Medulla oblongata (tissue), 1 donor: ENCODE measurements around the gene MRPL32.
A peak's percentile ranks its signal among the peaks of the same experiment; 100 is the strongest.

ENCODE experiments used
- DNase-seq: peaks from one replicate; pipeline ENCODE4 v3.0.0-alpha.2; 2015; ENCODE audit errors: extremely low spot score

The MRPL32 gene

GRCh38 chr7:42926204-42926603 lies 6.0 kb upstream of the MRPL32 start:
- no peak for DNase-seq

- DNase-seq: no peak
Observed at GRCh38 chr7:42928754-42929153, 3.4 kb upstream of the MRPL32 start.

- DNase-seq: no peak
Observed at GRCh38 chr7:42929449-42929848, 2.7 kb upstream of the MRPL32 start.

GRCh38 chr7:42930889-42931288 lies 1.3 kb upstream of the MRPL32 start:
- DNase-seq: no peak

GRCh38 chr7:42931447-42931833 lies 736 bp upstream of the MRPL32 start:
- DNase-seq: no peak

- peak; percentile 41 for DNase-seq
Observed at GRCh38 chr7:42932811-42933591, 825 bp downstream of the MRPL32 start.

GRCh38 chr7:42934291-42934690 lies 2.1 kb downstream of the MRPL32 start:
- no peak for DNase-seq

- no peak for DNase-seq
Observed at GRCh38 chr7:42935861-42936260, 3.7 kb downstream of the MRPL32 start.

- DNase-seq: no peak
Observed at GRCh38 chr7:42939457-42940240, 7.5 kb downstream of the MRPL32 start.

- DNase-seq: peak; percentile 85
Observed at GRCh38 chr7:42940985-42941847, 9.0 kb downstream of the MRPL32 start.

- DNase-seq: peak; percentile 36
Observed at GRCh38 chr7:42945821-42946626, 13.8 kb downstream of the MRPL32 start.

- DNase-seq: no peak
Observed at GRCh38 chr7:42946627-42946950, 14.4 kb downstream of the MRPL32 start.

GRCh38 chr7:42947521-42947920 lies 15.3 kb downstream of the MRPL32 start:
- no peak for DNase-seq

GRCh38 chr7:42950417-42950816 lies 18.2 kb downstream of the MRPL32 start:
- DNase-seq: no peak

- DNase-seq: no peak
Observed at GRCh38 chr7:42952328-42952727, 20.2 kb downstream of the MRPL32 start.

GRCh38 chr7:42953994-42954393 lies 21.8 kb downstream of the MRPL32 start:
- no peak for DNase-seq

GRCh38 chr7:42956062-42956461 lies 23.9 kb downstream of the MRPL32 start:
- no peak for DNase-seq

- DNase-seq: no peak
Observed at GRCh38 chr7:42959549-42959948, 27.4 kb downstream of the MRPL32 start.

- DNase-seq: no peak
Observed at GRCh38 chr7:42960762-42961161, 28.6 kb downstream of the MRPL32 start.

- no peak for DNase-seq
Observed at GRCh38 chr7:42961170-42961569, 29.0 kb downstream of the MRPL32 start.

GRCh38 chr7:42964293-42964692 lies 32.1 kb downstream of the MRPL32 start:
- DNase-seq: no peak
